Measurements from ENCODE around the gene TEX2.

The TEX2 gene

DNA sequence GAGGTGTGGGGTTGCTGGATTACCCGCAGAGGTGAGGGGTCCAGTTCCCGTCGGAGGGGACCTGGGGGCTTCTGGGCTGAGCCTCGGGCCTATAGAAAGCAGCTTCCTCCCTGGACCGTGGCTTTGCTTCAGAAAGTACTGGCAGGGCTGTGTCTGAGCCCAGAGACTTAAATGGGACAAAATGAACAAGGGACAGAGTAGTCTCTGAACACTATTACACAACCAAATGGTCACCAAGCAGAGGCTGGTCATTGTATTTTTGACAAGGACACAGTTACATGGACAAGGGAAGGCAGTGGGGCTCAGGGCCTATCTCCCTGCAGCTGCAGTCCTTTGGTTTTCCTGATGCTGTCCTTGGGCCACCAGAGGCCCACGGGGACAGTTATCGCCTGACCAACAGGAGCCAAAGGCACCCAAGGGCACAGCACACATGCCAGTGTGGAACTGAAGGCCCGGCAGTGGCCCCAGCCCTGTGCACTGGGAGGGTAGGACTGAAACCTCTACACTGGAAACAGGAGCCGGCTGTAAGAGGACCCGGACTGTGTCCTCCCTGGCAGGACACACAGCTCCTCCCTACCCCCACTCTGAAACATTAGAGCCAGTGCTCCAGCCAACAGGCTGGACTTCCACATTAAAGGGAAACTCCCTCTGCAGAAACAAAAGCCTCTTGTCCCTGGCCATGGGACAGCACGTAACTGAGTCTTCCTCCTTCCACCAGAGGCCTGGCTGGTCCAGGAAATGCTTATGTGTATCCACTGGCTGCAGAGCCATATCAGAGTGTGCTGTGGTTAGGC, 107.1 kb downstream of the TEX2 start:
- DNase-seq, result no peak

DNA sequence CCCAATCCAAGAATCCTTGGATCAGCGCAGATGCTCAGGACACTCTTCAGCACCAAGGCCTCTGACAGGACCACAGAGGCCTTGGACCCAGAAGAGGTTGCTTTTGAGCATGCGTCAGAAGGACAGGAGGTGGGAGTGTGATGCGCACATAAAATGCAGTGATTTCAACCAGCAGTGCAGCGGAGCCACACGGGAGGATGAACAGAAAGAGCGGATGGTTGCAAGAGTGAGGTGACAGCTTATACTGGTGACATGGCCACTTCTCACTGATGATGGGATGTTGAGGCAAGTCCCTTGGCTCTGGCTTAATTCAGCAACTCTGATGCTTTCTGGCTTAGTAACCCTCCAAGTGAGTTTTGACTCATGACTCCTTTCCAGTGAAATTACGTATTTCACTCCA, 107.9 kb downstream of the TEX2 start:
- DNase-seq, result no peak

DNA sequence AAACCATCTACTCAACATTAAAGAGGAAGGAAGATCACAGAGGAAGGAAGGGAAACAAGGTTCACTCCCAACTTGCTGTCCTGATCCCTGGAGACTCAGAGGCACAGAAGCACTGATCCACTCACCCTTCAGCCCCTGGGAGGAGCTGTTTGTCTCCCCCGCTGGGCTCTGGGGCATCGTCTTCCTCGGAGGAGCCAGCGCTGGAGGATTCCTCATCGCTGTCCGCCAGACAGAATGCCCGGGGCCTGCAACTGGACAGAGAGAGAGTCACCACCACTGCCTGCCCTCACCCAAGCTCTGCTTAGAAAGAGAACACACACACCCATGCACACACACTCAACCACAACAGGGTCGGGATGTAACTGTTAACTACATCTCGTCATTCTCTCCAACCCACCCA, 108.3 kb downstream of the TEX2 start:
- DNase-seq, result no peak

DNA sequence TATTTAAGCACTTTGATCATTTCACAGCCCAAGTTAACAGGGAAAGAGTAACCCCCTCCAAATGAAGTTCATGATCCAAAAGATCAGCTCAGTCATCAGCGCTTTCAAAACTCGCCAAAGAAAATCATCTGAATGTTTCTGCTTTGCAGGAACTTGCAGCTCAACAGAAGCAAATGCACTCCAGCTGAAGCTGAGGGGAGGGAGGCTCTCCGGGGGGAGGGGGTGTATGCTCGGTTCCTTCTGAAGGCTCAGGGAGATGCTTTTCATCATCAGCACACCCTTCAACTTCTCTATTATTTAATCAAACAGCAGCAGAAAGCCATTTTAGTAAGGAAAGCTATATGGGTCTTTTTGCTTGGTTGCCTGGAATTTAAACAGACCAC, 108.8 kb downstream of the TEX2 start:
- no peak for DNase-seq

DNA sequence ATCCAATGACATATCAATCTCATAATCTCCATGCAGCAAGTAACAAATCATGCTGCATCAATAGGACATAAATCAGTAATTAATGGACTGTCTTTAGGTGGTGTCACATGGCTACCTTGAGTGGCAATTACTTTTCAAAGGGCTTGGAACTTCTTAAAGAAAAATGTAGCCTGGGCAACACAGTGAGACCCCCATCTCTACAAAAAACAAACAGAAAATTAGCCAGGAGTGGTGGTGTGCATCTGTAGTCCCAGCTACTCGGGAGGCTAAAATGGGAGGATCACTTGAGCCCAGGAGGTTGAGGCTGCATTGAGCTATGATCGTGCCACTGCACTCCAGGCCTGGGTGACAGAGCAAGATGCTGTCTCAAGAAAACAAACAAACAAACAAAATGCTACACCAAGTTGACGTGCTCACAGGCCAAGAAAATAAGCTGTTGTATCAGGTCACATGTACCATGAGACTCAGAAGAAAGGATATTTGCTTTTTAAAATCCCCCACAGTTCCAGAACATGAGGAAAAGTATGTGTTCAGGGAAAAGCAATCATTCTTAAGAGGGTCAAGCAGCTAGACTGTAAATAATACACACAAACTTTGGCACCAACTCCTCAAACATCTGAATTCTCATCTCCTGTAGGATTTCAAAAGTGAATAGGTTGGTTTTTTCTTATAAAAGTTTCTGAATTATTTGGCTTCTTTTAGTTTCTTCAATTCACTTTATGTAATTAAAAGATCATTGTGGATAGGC, 109.3 kb downstream of the TEX2 start:
- no peak for DNase-seq

DNA sequence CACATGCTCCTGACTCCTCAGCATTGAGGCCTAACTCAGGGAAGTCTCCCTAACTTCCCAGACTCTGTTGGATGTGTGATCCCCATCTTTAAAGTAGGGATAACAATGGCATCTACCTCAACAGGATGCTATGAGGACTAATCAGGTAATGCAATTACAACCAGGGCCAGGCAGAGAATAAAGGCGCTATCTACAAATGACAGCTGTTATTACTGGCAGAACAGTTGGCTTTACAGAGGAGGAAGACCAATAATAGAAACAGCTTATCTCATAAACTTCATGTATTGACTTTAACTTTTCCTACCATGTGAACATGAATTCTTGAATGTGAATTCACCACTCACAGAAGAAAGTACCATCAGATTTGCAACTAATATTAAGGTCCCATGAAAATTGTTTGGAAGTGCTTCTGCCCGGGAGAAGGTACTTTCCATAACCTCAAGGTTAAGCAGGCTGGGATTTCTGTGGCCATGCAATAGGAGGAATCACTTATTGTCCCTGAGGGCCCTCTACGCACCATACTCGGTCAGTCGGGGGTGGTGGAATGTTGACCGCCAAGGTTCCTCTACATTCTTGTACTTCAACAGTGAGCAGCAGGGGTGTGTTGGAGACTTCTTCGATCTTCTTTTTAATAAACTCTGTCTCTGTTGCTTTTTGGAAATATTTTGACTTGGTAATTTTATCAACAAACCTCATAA, 110.5 kb downstream of the TEX2 start:
- no peak for DNase-seq

DNA sequence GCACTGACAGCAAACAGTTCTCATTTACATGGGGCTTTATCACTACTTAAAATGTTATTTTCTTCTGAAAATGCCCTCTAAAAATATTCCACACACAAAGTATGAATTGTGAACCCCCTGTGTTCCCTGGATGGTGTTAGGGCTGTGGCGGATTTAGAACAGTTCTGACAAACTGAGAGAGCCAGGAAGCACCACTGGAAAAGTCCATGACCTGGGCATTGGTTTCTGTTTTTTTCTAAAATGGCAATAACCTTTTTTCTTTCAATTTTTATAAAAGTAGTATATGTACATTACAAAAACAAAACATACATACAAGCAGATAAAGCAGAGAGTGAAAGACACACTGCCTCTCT, 112.1 kb downstream of the TEX2 start:
- no peak for DNase-seq

DNA sequence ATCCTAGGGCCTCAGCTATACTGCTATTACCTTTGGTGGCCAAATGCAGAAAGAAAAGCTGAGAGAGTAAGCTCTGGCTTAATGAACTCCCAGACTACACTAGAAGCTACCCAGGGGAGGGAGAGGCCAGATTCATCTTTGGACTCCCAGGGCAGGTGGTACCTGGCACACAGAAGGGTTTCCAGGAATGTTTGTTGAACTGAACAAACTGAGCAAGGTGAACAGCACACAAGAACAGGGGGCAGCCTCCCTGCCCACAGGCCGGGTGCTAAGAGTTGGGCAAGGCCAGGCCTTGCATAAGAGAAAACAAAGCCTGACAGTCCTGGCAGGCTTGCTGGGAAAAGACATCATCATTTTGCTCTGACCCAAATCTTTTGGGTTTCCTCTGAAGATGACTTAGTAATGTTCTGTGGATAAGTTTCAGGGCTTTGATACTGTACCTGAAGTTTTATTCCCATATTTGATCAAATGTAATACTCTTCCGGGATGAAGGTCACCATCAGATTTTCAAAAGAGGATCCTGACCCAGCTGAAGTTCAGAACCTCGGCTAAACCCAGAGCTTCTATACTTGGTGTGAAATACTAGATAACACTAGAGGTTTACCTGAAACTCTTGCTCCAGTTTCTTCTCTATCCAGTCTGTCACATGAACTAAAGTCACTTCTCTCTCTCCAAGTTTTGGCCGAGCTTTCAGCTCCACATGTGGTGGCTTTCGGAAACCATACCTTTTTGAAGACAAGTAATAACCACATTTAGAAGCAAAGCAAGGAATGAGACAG, 112.6 kb downstream of the TEX2 start:
- DNase-seq, result no peak

DNA sequence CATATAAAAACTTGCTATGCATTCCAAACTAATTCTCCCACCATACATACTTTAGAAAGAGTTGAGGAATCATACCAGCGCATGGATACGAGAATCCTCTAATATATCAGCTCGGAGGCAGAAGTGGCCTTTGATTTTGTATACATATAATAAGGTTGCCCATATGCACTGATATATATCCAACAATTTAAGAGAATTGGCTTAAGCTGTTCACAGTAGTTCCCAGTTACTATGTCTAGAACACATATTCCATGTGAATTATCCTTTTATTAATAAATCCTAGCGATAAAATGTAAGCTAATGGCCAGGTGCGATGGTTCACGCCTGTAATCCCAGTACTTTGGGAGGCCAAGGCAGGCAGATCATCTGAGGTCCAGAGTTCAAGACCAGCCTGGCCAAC, 113.9 kb downstream of the TEX2 start:
- no peak for DNase-seq

DNA sequence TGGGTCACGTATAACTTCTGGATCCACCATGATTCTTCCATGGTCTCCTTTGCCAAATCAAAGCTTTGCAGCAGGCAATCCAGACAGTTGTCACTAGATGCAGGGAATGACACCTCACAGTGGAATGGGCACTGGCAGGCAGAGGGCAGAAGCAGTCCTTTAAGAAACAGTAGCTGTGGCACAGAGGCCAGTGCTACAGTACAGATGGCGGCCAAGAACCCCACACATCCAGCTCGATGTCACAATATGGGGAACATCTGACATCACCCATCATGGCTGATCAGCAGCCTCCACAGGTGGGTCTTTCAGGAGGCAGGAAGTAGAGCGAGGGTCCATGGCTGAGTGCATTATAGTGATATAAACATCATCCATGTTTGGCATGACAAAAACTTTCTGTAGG, 114.4 kb downstream of the TEX2 start:
- no peak for DNase-seq

DNA sequence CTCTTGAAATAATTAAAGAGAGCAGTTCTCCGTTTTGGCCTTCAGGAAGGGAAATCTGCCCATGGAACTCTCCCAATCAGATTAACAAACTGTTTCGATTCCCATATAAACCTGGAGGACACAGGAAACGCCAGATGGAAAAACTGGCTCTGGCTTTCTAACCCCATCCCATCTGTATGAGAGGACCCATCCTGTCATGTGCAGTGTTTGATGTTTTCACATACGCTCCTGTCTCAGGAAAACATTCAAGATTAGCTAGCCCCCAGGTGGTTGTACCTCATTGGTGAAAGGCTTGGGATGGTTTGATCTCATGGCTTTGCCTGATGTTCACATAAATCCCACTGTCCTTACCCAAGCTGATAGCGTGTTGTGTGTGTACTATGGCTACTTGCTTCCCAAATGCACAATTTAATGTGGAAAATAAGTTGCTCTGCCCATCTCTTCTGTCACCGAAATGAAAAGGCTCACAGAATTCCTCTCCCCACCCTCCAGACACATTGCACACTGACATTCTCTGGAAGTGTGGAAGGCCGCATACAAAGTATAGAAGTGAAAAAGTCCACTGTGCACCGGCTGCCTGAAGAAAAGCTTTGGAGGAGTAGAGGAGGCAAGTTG, 114.9 kb downstream of the TEX2 start:
- DNase-seq, result peak in 1 of 2 experiments; percentile 50

DNA sequence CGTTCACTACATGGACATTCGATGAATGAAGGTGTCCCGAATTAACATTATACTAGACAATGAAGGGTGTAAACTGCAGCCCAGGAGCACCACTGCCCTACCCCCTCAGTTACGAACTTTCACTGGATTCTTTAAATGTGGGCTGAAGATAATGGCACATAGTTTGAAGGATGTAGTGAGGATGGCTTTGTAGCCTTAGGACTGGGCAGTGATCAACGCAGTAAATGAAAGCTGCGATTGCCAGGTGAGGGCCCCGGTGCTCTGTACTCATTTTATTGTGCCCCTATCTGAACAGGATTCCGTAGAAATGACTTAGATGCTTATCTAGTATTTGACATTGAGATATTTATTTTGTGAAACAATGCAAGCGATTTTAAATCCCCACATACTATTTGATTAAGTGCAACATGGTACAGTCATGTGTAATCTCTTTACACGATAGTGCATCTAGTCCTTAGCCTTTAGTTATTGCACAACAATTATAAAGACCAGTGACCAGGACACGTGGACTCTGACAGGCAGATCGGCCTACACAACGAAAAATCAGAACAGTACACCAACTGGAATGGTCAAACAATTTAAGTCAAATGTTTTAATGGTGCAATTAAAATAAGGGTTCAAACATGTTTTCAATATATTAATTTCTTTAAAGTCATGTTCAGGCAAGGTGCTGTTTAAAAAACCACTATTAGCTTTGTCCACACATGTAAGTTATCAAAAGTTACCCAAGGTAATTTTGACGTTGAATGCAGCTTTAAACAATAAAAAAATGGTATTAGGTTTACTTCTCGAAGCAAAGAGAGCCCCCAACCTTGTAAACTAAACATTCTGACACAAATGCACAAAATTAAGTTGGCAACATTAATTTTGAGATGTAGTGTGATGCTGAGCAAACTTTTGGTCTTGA, 115.7 kb downstream of the TEX2 start:
- DNase-seq, result no peak

DNA sequence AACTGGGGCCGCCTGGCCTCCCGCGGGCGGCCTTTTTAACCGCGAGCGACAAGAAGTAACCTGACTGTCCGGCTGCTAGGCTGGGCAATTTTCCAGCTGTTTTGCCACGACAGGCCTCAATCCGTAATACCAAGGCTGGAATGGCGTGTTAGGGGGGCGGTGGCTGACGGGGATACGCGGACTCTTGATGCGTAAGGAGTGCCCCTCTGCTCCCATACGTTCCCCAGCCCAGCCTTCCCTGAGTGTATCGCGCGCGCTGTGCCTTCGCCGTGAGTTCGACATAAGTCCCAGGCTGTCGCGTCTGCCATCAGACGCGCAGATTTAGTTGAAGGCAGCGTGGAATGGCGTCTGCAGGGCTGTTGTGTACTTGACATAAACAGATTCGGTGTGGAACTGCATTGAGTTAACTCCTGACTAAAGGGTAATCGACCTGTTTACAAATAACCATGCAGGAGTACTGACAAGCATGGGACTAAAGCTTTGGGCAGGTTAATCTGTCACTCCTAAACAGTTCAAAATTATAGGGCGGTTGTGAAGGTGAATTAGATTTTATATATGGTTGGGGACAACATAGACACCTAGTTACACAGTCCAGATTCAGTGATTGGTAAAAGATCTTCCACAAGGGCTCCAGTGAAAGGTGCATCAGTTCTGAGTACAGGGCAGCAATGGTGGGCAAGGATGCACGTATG, 116.5 kb downstream of the TEX2 start:
- DNase-seq, result peak; percentile 31 to 54

DNA sequence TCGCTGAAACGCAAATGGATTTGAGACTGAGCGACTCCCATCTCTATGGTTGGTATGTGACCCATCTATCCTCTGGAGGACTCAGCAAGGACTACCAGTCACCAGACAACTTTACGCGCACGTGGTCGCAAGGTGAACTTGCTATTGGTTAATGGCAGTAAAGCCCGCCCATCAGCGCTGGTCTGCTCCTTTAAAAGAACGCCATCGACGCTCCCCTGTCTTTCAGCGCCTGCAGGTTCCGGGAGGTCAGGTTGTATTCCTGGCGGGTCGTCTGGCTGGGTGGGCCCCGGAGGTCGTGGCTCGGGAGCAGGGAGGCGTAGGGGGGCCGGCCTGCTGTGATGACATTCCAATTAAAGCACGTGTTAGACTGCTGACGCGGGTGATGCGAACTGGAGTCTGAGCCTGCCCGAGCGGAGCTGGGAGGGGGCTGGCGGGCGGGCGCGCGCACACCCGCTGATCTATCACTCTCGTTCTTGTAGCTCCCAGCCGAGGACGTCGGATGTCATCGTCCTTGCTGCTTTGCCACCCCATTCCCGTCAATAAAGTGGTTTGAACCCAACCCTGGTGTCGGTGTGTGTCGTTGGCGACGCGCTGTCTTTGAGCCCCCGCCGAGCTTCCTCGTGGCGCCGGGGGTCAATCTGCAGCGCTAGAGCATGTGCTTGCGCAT, 117.2 kb downstream of the TEX2 start:
- DNase-seq, result peak; percentile 94 to 99

DNA sequence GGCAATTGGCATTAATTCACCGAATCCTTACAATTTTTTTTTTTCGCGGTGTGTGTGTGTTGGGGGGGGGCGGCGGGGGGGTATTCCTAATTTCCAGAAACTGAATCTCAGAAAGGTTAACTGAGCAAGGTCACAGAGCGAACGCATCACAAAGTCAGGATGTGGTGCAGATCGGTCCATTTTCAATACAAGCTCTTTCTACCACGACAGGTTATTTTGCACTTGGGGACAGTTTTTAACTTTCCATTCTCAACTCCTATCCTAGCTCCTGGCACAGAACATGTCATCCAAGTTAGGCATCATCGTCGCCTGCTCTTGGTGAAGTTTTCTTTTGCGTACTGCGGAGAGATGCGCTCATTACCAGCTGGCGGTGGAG, 117.7 kb downstream of the TEX2 start:
- DNase-seq, result no peak

DNA sequence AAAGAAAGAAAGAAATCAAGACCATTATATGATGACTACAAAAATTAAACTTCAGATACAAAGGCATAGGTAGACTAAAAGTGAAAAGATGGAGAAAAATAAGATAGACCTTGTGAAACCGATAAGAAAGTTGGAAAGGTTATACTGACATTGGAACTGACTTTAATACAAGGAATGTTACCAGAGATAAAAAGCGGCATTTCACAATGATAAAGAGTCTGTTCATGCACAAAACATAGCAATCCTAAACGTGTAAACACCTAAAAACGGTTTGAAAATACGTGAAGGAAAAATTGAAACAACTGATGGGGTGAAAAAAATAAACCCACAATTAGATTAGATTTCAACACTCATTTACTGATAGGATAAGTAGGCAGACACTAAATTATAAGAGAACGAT, 123.5 kb downstream of the TEX2 start:
- DNase-seq, result no peak

DNA sequence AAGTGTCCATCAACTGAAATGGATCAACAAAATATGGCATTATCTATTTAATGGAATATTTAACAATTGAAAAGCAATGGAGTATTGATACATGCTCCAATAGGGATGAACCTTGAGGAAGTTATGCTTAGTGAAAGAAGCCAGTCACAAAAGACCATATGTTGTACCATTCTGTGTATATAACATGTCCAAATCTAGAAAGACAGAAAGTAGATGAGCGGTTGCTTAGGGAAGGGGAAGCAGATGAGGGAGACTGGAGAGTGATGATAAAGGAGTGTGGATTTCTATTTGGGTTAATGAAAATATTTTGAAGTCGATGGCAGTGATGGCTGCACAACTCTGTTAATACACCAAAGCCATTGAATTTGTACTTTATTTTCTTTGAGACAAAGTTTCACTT, 124.6 kb downstream of the TEX2 start:
- no peak for DNase-seq

DNA sequence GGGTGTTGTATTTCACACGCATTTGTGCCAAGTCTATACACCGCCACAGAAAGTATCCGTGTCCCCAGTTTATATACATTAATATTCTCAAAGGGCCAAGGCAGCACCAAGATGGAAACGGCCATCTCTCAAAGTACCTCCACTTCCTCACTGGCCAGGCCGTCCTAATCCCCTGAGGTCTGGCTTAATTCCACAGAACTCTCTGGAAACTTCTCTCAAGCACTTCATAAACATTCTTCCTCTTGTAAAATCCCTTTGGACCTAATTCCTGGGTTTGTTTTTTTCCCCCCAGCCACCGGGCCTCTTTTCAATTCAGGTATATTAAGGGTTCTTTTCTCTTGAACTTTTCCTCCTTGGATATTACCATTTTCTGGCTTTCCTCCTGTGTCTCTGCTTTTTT, 128.1 kb downstream of the TEX2 start:
- DNase-seq, result no peak

DNA sequence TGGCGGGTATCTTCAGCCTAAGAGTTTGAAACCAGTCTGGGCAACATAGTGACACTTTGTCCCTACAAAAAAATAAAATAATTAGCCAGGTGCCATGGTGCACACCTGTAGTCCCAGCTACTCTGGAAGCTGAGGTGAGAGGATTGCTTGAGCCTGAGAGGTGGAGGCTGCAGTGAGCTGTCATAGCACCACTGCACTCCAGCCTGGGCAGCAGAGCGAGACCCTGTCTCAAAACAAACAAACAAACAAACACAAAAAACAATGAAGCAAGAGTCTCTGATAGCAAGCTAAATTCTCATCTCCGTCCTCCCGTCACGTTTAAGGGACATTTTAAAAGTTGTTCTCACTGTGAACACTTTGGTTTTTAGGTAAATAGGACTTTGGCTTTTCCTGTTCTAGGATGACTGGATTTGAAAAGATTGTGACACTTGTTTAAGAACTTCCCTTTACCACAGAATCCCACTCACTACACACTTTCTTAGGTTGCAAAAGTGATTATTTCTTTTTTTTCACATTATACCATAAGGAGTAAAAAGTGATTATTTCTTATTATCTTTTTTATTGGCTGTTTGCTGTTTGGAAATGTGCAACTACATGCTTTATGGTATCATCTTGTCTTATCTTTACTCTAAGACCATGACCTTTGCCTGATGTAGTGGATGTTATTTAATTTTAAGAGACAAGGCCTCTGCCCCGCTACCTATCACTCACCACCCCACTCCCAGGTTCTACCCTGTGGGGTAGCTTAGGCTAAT, 128.7 kb downstream of the TEX2 start:
- DNase-seq, result no peak

Measured in NCI-H446 (cell line).